K562 (cell line): ENCODE measurements around the gene AFF1. TPM values are rescaled to one million over a fixed set of nuclear protein-coding genes. Genes with fewer than 3 reads are reported as not detected.

ENCODE experiments used
- FOXK1 ChIP-seq: sonication (generic); formaldehyde crosslinking; IDR thresholded peaks from 2 replicates; pipeline ENCODE4 v1.8.0; 2022; ENCODE audit warnings: missing genetic modification reagents, mild to moderate bottlenecking, borderline replicate concordance
- HDAC3 ChIP-seq: fragments of 450-650 bp; IDR thresholded peaks from 2 replicates; pipeline ENCODE4 v1.6.1; 2018; ENCODE audit warnings: borderline replicate concordance, mild to moderate bottlenecking, moderate library complexity; ENCODE audit not compliant: partially characterized antibody
- HEY1 ChIP-seq: fragments of 250-450 bp; sonication (Bioruptor Pico); IDR thresholded peaks from 2 replicates; pipeline ENCODE4 v1.5.0; 2020; ENCODE audit warnings: mild to moderate bottlenecking, moderate library complexity, borderline replicate concordance
- KLF6 ChIP-seq: fragments of 250-450 bp; sonication (Bioruptor Pico); IDR thresholded peaks from 2 replicates; pipeline ENCODE4 v1.4.0; 2020; ENCODE audit warnings: mild to moderate bottlenecking, moderate library complexity, borderline replicate concordance
- MNT ChIP-seq, 2 experiments: fragments of 450-650 bp; conservative IDR thresholded peaks; 2 replicates each; pipeline ENCODE4 v1.6.1; 2017; ENCODE audit warnings: mild to moderate bottlenecking in 2 of 2, moderate library complexity in 2 of 2
- NFE2L1 ChIP-seq: fragments of 450-650 bp; IDR thresholded peaks from 2 replicates; pipeline ENCODE4 v1.6.1; 2016; ENCODE audit warnings: missing genetic modification characterization, low read depth, mild to moderate bottlenecking, missing compliant biosample characterization, moderate library complexity, borderline replicate concordance
- SIRT6 ChIP-seq: IDR thresholded peaks from one replicate; pipeline ENCODE4 v1.6.1; 2012; ENCODE audit warnings: low read depth, mild to moderate bottlenecking, control low read depth, inconsistent platforms, low read length, moderate library complexity
- SMARCB1 ChIP-seq: IDR thresholded peaks from 2 replicates; pipeline ENCODE4 v1.6.1; 2011; ENCODE audit warnings: improper control_type of control experiment, low read depth; ENCODE audit not compliant: insufficient read length
- TFAM ChIP-seq: fragments of 250-450 bp; sonication (Bioruptor Pico); conservative IDR thresholded peaks from 2 replicates; pipeline ENCODE4 v1.5.0; 2021; ENCODE audit warnings: mild to moderate bottlenecking, moderate library complexity
- XRCC5 ChIP-seq: fragments of 200-400 bp; formaldehyde crosslinking; IDR thresholded peaks from 2 replicates; pipeline ENCODE4 v1.6.1; 2017; ENCODE audit warnings: low read depth, mild to moderate bottlenecking, low read length
- ZNF174 ChIP-seq: fragments of 250-450 bp; sonication (Bioruptor Pico); IDR thresholded peaks from 2 replicates; pipeline ENCODE4 v1.4.0; 2020; ENCODE audit warnings: mild to moderate bottlenecking
- ZNF175 ChIP-seq: fragments of 200-800 bp; sonication (Bioruptor generic); IDR thresholded peaks from 2 replicates; pipeline ENCODE4 v1.6.1; 2016; ENCODE audit warnings: low read depth, mild to moderate bottlenecking, missing genetic modification characterization, missing compliant biosample characterization
- ZNF408 ChIP-seq: fragments of 250-450 bp; sonication (Bioruptor Pico); IDR thresholded peaks from 2 replicates; pipeline ENCODE4 v1.4.0; 2020; ENCODE audit warnings: low read depth, mild to moderate bottlenecking, moderate library complexity
- polyA plus RNA-seq, 8 experiments: library from polyadenylated mRNA; depleted of rRNA in 4 of 8; stranded (reverse) in 5 of 8; unstranded in 3 of 8; fragments of >200 nt; fragmentation: Nextera tagmentation in 2 of 8; fragmentation: Illumina TruSeq in 1 of 8; extraction: Ambion mirVana in 2 of 8; extraction: Trizol in 1 of 8; gene quantifications; 2 replicates each; pipeline versions ENCODE4 v1.2.1 to v1.2.3, GENCODE V29; 2011 to 2014; ENCODE audit warnings: inconsistent platforms in 1 of 8, missing spikeins in 1 of 8
- total RNA-seq, 7 experiments: library from RNA; depleted of rRNA in 6 of 7; stranded (reverse); fragments of >200 nt in 6 of 7; fragmentation: Illumina TruSeq in 2 of 7; extraction: Trizol in 2 of 7; gene quantifications; 2 replicates each; pipeline versions ENCODE4 v1.2.1 to v1.2.3, GENCODE V29; 2011 to 2021; ENCODE audit warnings: low replicate concordance in 1 of 7
- TF ChIP-seq, protein P1 (sequence below): fragments of 250-450 bp; sonication (Bioruptor Pico); IDR thresholded peaks from 2 replicates; pipeline ENCODE4 v1.4.0; 2020
- TF ChIP-seq, protein P2 (sequence below): sonication (generic); formaldehyde crosslinking; IDR thresholded peaks from 2 replicates; pipeline ENCODE4 v1.9.0; 2022; ENCODE audit warnings: mild to moderate bottlenecking, missing genetic modification reagents
- TF ChIP-seq, protein P3 (sequence below): fragments of 250-450 bp; sonication (Bioruptor Pico); IDR thresholded peaks from 2 replicates; pipeline ENCODE4 v1.9.0; 2021; ENCODE audit warnings: mild to moderate bottlenecking
- TF ChIP-seq, protein P4 (sequence below): sonication (generic); formaldehyde crosslinking; IDR thresholded peaks from 2 replicates; pipeline ENCODE4 v1.8.1; 2022; ENCODE audit warnings: missing genetic modification reagents

Gene AFF1
- total and polyA plus RNA-seq, 9 of the 15 experiments (the other 6 are each of a cell fraction or from before 2014, with no cell fraction given): 4.1 to 47.5 (median 17.2) TPM

DNA sequence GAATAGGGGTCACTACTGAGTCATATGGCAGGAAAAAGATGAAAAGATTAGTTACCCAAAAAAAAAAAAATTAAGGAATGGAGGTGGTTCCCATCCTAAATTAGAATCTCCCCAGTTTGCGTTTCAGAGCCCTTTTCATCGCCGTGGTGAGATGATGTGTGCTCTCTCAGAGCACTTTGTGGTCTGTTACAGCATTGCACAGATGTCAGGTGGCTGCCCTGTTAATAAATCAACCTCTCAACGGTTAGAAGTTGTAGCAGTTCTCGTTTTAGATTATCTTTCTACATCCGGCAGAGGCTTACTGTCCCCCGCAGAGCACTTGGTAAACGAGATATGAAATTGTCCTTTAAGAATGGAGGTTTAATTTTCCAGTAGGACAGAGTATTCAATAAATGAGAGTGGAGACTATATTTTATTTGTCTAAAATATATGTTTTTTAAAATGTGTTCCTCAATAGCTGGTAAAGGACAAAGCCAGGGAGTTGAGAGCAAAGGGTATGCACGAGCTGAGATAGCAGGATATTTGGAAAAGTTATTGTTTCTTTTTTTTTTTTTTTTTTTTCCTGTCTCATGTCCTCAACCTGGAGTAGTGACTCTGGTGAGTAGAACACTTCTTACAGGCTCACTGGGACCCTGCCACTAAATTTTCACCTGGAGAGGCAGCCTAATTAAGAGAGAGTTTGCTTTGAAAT is 26.9 kb downstream of the AFF1 start (continued):
- TF ChIP-seq, protein P1, sequence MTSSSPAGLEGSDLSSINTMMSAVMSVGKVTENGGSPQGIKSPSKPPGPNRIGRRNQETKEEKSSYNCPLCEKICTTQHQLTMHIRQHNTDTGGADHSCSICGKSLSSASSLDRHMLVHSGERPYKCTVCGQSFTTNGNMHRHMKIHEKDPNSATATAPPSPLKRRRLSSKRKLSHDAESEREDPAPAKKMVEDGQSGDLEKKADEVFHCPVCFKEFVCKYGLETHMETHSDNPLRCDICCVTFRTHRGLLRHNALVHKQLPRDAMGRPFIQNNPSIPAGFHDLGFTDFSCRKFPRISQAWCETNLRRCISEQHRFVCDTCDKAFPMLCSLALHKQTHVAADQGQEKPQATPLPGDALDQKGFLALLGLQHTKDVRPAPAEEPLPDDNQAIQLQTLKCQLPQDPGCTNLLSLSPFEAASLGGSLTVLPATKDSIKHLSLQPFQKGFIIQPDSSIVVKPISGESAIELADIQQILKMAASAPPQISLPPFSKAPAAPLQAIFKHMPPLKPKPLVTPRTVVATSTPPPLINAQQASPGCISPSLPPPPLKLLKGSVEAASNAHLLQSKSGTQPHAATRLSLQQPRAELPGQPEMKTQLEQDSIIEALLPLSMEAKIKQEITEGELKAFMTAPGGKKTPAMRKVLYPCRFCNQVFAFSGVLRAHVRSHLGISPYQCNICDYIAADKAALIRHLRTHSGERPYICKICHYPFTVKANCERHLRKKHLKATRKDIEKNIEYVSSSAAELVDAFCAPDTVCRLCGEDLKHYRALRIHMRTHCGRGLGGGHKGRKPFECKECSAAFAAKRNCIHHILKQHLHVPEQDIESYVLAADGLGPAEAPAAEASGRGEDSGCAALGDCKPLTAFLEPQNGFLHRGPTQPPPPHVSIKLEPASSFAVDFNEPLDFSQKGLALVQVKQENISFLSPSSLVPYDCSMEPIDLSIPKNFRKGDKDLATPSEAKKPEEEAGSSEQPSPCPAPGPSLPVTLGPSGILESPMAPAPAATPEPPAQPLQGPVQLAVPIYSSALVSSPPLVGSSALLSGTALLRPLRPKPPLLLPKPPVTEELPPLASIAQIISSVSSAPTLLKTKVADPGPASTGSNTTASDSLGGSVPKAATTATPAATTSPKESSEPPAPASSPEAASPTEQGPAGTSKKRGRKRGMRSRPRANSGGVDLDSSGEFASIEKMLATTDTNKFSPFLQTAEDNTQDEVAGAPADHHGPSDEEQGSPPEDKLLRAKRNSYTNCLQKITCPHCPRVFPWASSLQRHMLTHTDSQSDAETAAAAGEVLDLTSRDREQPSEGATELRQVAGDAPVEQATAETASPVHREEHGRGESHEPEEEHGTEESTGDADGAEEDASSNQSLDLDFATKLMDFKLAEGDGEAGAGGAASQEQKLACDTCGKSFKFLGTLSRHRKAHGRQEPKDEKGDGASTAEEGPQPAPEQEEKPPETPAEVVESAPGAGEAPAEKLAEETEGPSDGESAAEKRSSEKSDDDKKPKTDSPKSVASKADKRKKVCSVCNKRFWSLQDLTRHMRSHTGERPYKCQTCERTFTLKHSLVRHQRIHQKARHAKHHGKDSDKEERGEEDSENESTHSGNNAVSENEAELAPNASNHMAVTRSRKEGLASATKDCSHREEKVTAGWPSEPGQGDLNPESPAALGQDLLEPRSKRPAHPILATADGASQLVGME: no peak
- TF ChIP-seq ZNF175 (CRISPR knock-in tag): peak; percentile 65; the same call in 1 of the 2 replicates
- TF ChIP-seq HDAC3: peak; percentile 91
- TF ChIP-seq SIRT6: no peak
- 0 out of 2 replicates have a peak, but pooled peaks have one; percentile 68 for TF ChIP-seq HEY1 (CRISPR knock-in tag)
- no peak for TF ChIP-seq NFE2L1
- TF ChIP-seq ZNF174 (CRISPR knock-in tag): no peak
- no peak for TF ChIP-seq ZNF408 (CRISPR knock-in tag)
- TF ChIP-seq KLF6 (CRISPR knock-in tag): no peak
- TF ChIP-seq FOXK1 (CRISPR knock-in tag): no peak
- TF ChIP-seq, protein P2, sequence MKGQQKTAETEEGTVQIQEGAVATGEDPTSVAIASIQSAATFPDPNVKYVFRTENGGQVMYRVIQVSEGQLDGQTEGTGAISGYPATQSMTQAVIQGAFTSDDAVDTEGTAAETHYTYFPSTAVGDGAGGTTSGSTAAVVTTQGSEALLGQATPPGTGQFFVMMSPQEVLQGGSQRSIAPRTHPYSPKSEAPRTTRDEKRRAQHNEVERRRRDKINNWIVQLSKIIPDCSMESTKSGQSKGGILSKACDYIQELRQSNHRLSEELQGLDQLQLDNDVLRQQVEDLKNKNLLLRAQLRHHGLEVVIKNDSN (CRISPR knock-in tag): no peak
- no peak; the same call in 1 of the 2 replicates for TF ChIP-seq XRCC5
- TF ChIP-seq, protein P3, sequence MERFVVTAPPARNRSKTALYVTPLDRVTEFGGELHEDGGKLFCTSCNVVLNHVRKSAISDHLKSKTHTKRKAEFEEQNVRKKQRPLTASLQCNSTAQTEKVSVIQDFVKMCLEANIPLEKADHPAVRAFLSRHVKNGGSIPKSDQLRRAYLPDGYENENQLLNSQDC (CRISPR knock-in tag): no peak
- TF ChIP-seq TFAM (CRISPR knock-in tag): no peak
- peak in 1 of 2 experiments; percentile 77; a peak in 2 of 4 replicates for TF ChIP-seq MNT (conservative IDR thresholded peaks at IDR 0.05)
- TF ChIP-seq, protein P4, sequence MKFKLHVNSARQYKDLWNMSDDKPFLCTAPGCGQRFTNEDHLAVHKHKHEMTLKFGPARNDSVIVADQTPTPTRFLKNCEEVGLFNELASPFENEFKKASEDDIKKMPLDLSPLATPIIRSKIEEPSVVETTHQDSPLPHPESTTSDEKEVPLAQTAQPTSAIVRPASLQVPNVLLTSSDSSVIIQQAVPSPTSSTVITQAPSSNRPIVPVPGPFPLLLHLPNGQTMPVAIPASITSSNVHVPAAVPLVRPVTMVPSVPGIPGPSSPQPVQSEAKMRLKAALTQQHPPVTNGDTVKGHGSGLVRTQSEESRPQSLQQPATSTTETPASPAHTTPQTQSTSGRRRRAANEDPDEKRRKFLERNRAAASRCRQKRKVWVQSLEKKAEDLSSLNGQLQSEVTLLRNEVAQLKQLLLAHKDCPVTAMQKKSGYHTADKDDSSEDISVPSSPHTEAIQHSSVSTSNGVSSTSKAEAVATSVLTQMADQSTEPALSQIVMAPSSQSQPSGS (CRISPR knock-in tag): no peak
- TF ChIP-seq SMARCB1: peak; percentile 23
